BE2C (cell line): ENCODE results near the gene SACS.

ENCODE experiments used
- DNase-seq: peaks from one replicate; pipeline ENCODE4 v3.0.0-alpha.2; 2020
- H3K27me3 ChIP-seq: fragments of 250-450 bp; sonication (Bioruptor Pico); 2 replicates; pipeline ENCODE4 v1.5.1; 2020; ENCODE audit warnings: mild to moderate bottlenecking
- H3K36me3 ChIP-seq: fragments of 250-450 bp; sonication (Bioruptor Pico); 2 replicates; pipeline ENCODE4 v1.5.1; 2020; ENCODE audit warnings: mild to moderate bottlenecking
- H3K4me1 ChIP-seq: fragments of 250-450 bp; sonication (Bioruptor Pico); 2 replicates; pipeline ENCODE4 v1.5.1; 2020
- H3K4me3 ChIP-seq: 2 replicates; pipeline ENCODE4 v1.5.1; 2011; ENCODE audit warnings: low read depth, low read length
- H3K9me3 ChIP-seq: fragments of 250-450 bp; sonication (Bioruptor Pico); 2 replicates; pipeline ENCODE4 v1.5.1; 2020
- CTCF ChIP-seq: IDR thresholded peaks from 2 replicates; pipeline ENCODE4 v1.5.1; 2012; ENCODE audit warnings: mild to moderate bottlenecking, low read depth, low read length

The SACS gene

GRCh38 chr13:23391752-23392151, 41.8 kb downstream of the SACS start:
- TF ChIP-seq CTCF = no peak
- Histone ChIP-seq H3K4me1 (no peaks in the 10 kb centered on the region), H3K9me3 (no peaks in the 10 kb centered on the region), H3K4me3 (no peak overlapping the region), H3K36me3 (no peaks in the 10 kb centered on the region; the same call in 1 of the 2 replicates), H3K27me3 (no peaks in the 10 kb centered on the region)
- no peak for DNase-seq

- H3K9me3 ChIP-seq = no peaks in the 10 kb centered on the region
- no peak overlapping the region for H3K4me3 ChIP-seq
- no peaks in the 10 kb centered on the region; the same call in 1 of the 2 replicates for H3K4me1 ChIP-seq
- no peak for TF ChIP-seq CTCF
- no peaks in the 10 kb centered on the region for H3K27me3 ChIP-seq
- DNase-seq = no peak
- H3K36me3 ChIP-seq = no peaks in the 10 kb centered on the region
Observed at GRCh38 chr13:23386533-23386932, 47.0 kb downstream of the SACS start.

- H3K9me3 ChIP-seq = no peaks in the 10 kb centered on the region
- TF ChIP-seq CTCF = no peak
- no peak overlapping the region for H3K4me3 ChIP-seq
- no peaks in the 10 kb centered on the region; the same call in 1 of the 2 replicates for H3K4me1 ChIP-seq
- no peaks in the 10 kb centered on the region for H3K27me3 ChIP-seq
- no peaks in the 10 kb centered on the region for H3K36me3 ChIP-seq
- no peak for DNase-seq
Observed at GRCh38 chr13:23385931-23386330, 47.6 kb downstream of the SACS start.

GRCh38 chr13:23384111-23384510, 49.4 kb downstream of the SACS start:
- Histone ChIP-seq H3K36me3 (no peaks in the 10 kb centered on the region), H3K4me3 (no peak overlapping the region), H3K4me1 (no peaks in the 10 kb centered on the region; the same call in 1 of the 2 replicates), H3K9me3 (no peaks in the 10 kb centered on the region), H3K27me3 (no peaks in the 10 kb centered on the region)
- no peak for DNase-seq
- TF ChIP-seq CTCF = no peak

GRCh38 chr13:23383151-23383550, 50.4 kb downstream of the SACS start:
- no peaks in the 10 kb centered on the region for H3K36me3 ChIP-seq
- no peak overlapping the region for H3K4me3 ChIP-seq
- no peak for TF ChIP-seq CTCF
- DNase-seq = no peak
- H3K9me3 ChIP-seq = no peaks in the 10 kb centered on the region
- H3K4me1 ChIP-seq = no peaks in the 10 kb centered on the region; the same call in 1 of the 2 replicates
- no peaks in the 10 kb centered on the region for H3K27me3 ChIP-seq

- H3K4me1 ChIP-seq = no peaks in the 10 kb centered on the region; the same call in 1 of the 2 replicates
- H3K27me3 ChIP-seq = no peaks in the 10 kb centered on the region
- DNase-seq = no peak
- TF ChIP-seq CTCF = no peak
- H3K9me3 ChIP-seq = no peaks in the 10 kb centered on the region
- H3K4me3 ChIP-seq = no peak overlapping the region
- no peaks in the 10 kb centered on the region for H3K36me3 ChIP-seq
Observed at GRCh38 chr13:23381866-23382265, 51.6 kb downstream of the SACS start.
